Thymus (tissue), 14 donors: ENCODE results near the gene OR4F16. TPM values are rescaled to one million over a fixed set of nuclear protein-coding genes. Genes with fewer than 3 reads are reported as not detected.
"Not testable (repeated sequence)": the region's sequence is repeated elsewhere in the genome, so short reads cannot be mapped to it uniquely, and the experiment has no call there.

Experiments
- DNase-seq, 9 donors: peaks; one replicate each; pipeline ENCODE4 v3.0.0-alpha.2; 2013; ENCODE audit warnings: low spot score in 9 of 9, low read depth in 6 of 9, missing footprints in 1 of 9
- H3K27ac ChIP-seq, 2 donors: one replicate each; pipeline ENCODE4 v1.5.1; 2013; ENCODE audit warnings: control low read depth in 1 of 2, low read depth in 1 of 2, low read length in 1 of 2, mild to moderate bottlenecking in 1 of 2, moderate library complexity in 1 of 2
- H3K27me3 ChIP-seq, 2 donors: one replicate each; pipeline ENCODE4 v1.5.1; 2013; ENCODE audit warnings: low read length in 1 of 2; ENCODE audit not compliant: control insufficient read depth in 2 of 2, insufficient read depth in 1 of 2
- H3K36me3 ChIP-seq, 2 donors: one replicate each; pipeline ENCODE4 v1.5.1; 2013; ENCODE audit warnings: low read length in 1 of 2, mild to moderate bottlenecking in 1 of 2, moderate library complexity in 1 of 2; ENCODE audit not compliant: control insufficient read depth in 2 of 2, insufficient read depth in 2 of 2
- H3K4me1 ChIP-seq, 2 donors: one replicate each; pipeline ENCODE4 v1.5.1; 2013; ENCODE audit warnings: low read length in 2 of 2; ENCODE audit not compliant: control insufficient read depth in 2 of 2, insufficient read depth in 2 of 2
- H3K4me3 ChIP-seq, 2 donors: one replicate each; pipeline ENCODE4 v1.5.1; 2013; ENCODE audit warnings: low read length in 2 of 2, control low read depth in 1 of 2, mild to moderate bottlenecking in 1 of 2
- H3K9me3 ChIP-seq, 2 donors: one replicate each; pipeline ENCODE4 v1.5.1; 2013; ENCODE audit warnings: low read length in 1 of 2, mild to moderate bottlenecking in 1 of 2; ENCODE audit not compliant: control insufficient read depth in 2 of 2, insufficient read depth in 1 of 2
- WGBS: extraction: QIAGEN DNeasy Blood & Tissue Kit; methylation state at CpG from one replicate; pipeline ENCODE4 v1.1.7; 2013; 5-methylcytosine and 5-hydroxymethylcytosine counted together
- long read RNA-seq, 10 donors: transcript quantifications; one replicate each; lab custom pipeline, GENCODE V29; 2026
- polyA plus RNA-seq: library from polyadenylated mRNA; stranded (reverse); fragments of 200-250 nt; gene quantifications from one replicate; pipeline ENCODE4 v1.2.3, GENCODE V29; 2013
- total RNA-seq: library from RNA; stranded (reverse); fragments of 120-200 nt; gene quantifications from one replicate; pipeline ENCODE4 v1.2.4, GENCODE V29; 2013
- donor health status: healthy.

OR4F16 gene
- total RNA-seq (not detected), polyA plus RNA-seq (not detected)
- long read RNA-seq, donor 1, result 0 reads
- long read RNA-seq, donor 2, result 0 reads
- long read RNA-seq, donor 3, result 0 reads
- long read RNA-seq, donor 4, result 0 reads
- long read RNA-seq, donor 5, result 0 reads
- long read RNA-seq, donor 6, result 0 reads
- long read RNA-seq, donor 7, result 0 reads
- long read RNA-seq, donor 8, result 0 reads
- long read RNA-seq, donor 9, result 0 reads
- long read RNA-seq, donor 10, result 0 reads

- not testable (repeated sequence) for H3K27ac ChIP-seq, H3K9me3 ChIP-seq, H3K4me1 ChIP-seq, H3K27me3 ChIP-seq, DNase-seq, H3K36me3 ChIP-seq, H3K4me3 ChIP-seq
Observed at GRCh38 chr1:686554-686953, at the start of gene OR4F16. Gene OR4F16, minus strand, starts transcription at chr1:686654. Its CDS starts 0 bp downstream, at chr1:686654.

GRCh38 chr1:733649-734048 lies 47.2 kb upstream of the OR4F16 start:
- H3K9me3 ChIP-seq, DNase-seq, H3K4me3 ChIP-seq, H3K4me1 ChIP-seq, H3K27ac ChIP-seq, H3K36me3 ChIP-seq, H3K27me3 ChIP-seq: not testable (repeated sequence)
- WGBS, result 89% methylated on average over 1 of the region's 3 CpGs

- 96% methylated on average over 13 of the region's 20 CpGs for WGBS
- not testable (repeated sequence) for H3K27ac ChIP-seq, H3K36me3 ChIP-seq, H3K27me3 ChIP-seq, DNase-seq, H3K4me3 ChIP-seq, H3K9me3 ChIP-seq, H3K4me1 ChIP-seq
Observed at GRCh38 chr1:727040-727439, 40.6 kb upstream of the OR4F16 start.

Other genes starting within 250 kb of the OR4F16 start
- gene OR4F29, start 235.0 kb downstream of the OR4F16 start, total RNA-seq, result not detected
- not detected for gene OR4F29, start 235.0 kb downstream of the OR4F16 start, polyA plus RNA-seq
- 0.38 TPM for gene SAMD11, start 237.3 kb upstream of the OR4F16 start, total RNA-seq
- gene SAMD11, start 237.3 kb upstream of the OR4F16 start, polyA plus RNA-seq, result 1.7 TPM